Measurements from ENCODE around the gene PROM2. TPM values are rescaled to one million over a fixed set of nuclear protein-coding genes. Genes with fewer than 3 reads are reported as not detected.

The PROM2 gene
- total and polyA plus RNA-seq, 2 experiments from 2014 or later = 2.1 to 2.2 TPM

- TF ChIP-seq ZNF462 (CRISPR knock-in tag; IDR thresholded peaks at IDR 0.05) (no peak), EZH2 (IDR thresholded peaks at IDR 0.05; ENCODE audit: low read depth, unreplicated experiment) (no peak), JUNB (IDR thresholded peaks at IDR 0.05; ENCODE audit: unreplicated experiment) (no peak), CTCF (conservative IDR thresholded peaks at IDR 0.05; ENCODE audit: low read depth in 2 of 2) (no peak)
Measured at GRCh38 chr2:95238131-95238530, 36.1 kb upstream of the PROM2 start (continued).

- no peak overlapping the region for H2AFZ ChIP-seq
- no peaks in the 10 kb centered on the region for H3K4me1 Mint-ChIP-seq
- H3K27ac Mint-ChIP-seq = no peak overlapping the region
- no peaks in the 10 kb centered on the region for H4K20me1 ChIP-seq (replicated peaks; ENCODE audit: insufficient read depth)
- H3K36me3 ChIP-seq (ENCODE audit: insufficient read depth) = peaks cover 3% of the 10 kb centered on the region; the same call in 1 of the 2 replicates
- ATAC-seq (no peak), DNase-seq (ENCODE audit: low spot score) (no peak)
- H3K36me3 Mint-ChIP-seq (ENCODE audit: low read depth) = peaks cover 30% of the 10 kb centered on the region
- no peaks in the 10 kb centered on the region for H3K27me3 ChIP-seq (ENCODE audit: insufficient read depth)
- H3K27ac ChIP-seq (ENCODE audit: low read depth) = no peak overlapping the region
- H3K4me1 ChIP-seq (ENCODE audit: insufficient read depth) = no peaks in the 10 kb centered on the region
- no peak overlapping the region for H3K4me3 ChIP-seq
- peaks cover 8% of the 10 kb centered on the region for H3K27me3 Mint-ChIP-seq (ENCODE audit: insufficient read depth, low read depth, poor library complexity)
- H3K79me2 ChIP-seq (replicated peaks; ENCODE audit: insufficient read depth) = no peaks in the 10 kb centered on the region
- H3F3A ChIP-seq (replicated peaks; ENCODE audit: low read depth) = no peaks in the 10 kb centered on the region
- TF ChIP-seq REST (IDR thresholded peaks at IDR 0.05; ENCODE audit: unreplicated experiment) (no peak), ZNF114 (CRISPR knock-in tag; IDR thresholded peaks at IDR 0.05) (no peak)
- H3K4me2 ChIP-seq = no peak overlapping the region
- no peaks in the 10 kb centered on the region for H3K9me2 ChIP-seq (ENCODE audit: insufficient read depth)
- no peak overlapping the region for H3K4me3 Mint-ChIP-seq
- H3K9me3 Mint-ChIP-seq = peaks cover 77% of the 10 kb centered on the region
Measured at GRCh38 chr2:95240091-95240490, 34.2 kb upstream of the PROM2 start.

Measured in GM23338 (cell line).